NCI-H345 treated with DMSO at 0.1 percent for 48 hours (cell line): Measurements from ENCODE around the gene TMEM161A.
"Not testable (repeated sequence)": the region's sequence is repeated elsewhere in the genome, so short reads cannot be mapped to it uniquely, and the experiment has no call there.

ENCODE experiments used
- DNase-seq: peaks from one replicate; lab custom pipeline; 2025; ENCODE audit not compliant: unreplicated experiment; lab: John Stamatoyannopoulos, UW

TMEM161A gene

DNA sequence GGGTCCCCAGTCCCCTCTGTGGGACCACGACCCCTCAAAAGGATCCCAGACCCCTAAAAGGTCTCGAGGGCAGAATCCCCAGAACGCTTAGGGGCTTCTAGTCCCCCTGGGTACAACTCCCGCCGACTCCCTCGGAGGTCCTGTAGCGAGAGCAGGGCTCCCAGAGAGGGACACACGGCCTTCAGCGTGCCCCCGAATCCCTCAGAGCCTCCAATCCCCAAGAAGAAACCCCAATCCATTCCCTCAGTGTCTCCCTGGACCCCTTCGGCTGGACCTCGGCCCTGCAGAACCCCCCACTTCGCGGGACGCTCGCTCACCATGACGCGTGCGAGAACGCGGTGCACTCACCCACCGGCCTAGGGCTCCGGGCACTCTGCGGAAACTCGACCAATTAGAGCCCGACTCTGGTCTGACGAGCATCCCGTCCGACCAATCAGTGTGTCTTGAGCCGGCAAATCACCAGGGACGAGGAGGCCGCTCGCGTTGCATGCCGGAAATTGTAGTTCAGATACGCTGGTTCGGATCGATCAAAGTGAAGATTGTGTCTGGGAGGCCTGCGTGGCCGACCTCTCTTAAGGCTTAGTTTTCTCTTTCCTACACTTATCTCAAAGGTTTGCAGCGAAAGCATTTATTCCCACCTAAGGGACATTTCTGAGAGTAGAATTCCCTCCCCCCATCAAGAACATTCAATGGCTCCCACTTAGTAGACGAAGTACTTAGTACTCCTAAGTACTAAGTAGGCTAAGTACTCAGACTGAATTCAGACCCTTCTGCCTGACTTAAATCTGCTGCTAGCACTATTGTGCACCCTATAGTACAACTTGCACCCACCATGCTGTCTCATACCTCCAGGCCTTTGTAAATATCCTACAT, at the start of gene TMEM161A:
TMEM161A (minus strand) TSS at position 370 of the 873 bp plus-strand sequence; CDS start at position 320, 50 bp downstream.
- peak; percentile 82 for DNase-seq

DNA sequence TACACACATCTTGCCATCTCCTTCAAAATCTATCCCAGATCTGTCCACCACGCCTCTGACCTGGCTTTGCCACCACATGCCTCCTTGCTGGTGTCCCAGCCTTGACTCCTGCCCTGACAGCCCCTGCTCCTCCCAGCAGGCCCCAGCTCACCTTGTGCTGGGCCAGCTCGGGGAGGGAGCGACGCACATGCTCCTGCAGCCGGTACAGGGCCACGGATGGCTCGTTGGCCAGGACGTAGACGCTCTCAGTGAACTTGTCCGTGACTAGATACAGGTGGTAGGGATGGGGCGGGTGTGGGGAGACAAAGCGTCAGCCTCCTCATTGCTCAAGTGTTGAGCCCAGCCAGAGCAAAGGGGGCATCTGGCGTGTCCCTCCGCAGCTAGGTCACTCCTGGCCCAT, 48.5 kb upstream of the TMEM161A start:
- DNase-seq: no peak

DNA sequence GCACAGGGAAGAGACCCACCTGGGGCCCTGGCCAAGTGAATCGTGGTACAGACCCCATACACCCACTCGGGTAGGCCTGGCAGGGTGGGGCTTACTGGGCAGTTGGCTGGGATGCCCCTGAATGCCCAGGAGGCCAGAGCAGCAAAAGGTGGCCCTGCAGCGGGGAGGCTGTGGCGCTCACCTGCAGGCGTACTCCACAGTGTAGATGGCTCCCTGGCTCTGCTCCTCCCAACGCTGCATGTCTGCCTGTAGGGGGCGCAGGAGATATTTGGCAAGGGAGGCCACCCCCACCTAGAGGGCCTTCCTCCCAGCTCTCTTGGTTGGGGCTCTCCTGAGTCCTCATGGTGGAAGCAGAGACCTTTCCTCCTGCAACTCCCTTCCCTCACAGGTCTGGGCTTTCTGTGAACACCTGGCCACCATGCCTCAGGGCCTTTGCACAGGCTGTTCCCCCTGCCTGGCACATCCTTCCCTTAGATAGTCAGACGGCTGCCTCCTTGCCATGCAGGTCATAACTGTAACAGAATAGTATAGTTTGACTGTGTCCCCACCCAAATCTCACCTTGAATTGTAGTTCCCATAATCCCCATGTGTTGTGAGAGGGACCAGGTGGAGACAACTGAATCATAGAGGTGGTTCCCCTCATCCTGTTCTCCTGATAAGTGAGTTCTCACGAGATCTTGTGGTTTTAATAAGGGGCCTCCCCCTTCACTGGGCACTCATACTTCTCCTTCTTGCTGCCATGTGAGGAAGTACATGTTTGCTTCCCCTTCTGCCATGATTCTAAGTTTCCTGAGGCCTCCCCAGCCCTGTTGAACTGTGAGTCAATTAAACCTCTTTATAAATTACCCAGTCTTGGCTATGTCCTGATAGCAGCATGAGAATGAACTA, 47.8 kb upstream of the TMEM161A start:
- DNase-seq: no peak

DNA sequence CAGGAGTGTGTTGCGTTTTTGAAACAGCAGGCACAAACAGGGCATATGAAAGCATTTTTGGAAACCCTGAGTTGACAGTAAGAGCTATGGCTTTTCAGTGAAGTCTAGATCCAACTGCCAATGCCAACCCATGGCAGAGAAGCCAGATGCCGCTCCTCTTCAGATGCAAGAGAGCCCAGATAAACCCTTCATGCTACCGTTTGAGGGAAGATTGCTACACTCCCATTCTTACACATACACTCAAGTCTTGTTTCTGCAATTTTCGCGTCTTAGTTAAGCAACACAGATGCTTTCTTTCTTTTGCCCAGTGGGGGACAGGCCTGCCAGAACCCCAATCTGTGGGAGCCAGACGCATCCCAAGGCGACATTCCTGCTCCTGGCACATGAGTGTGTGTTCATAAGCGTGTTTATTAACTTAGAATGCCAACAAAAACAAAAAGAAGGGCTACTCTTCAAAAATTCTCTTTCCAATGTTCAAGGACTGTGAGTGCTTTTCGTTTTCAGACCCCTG, 43.3 kb upstream of the TMEM161A start:
- no peak for DNase-seq

DNA sequence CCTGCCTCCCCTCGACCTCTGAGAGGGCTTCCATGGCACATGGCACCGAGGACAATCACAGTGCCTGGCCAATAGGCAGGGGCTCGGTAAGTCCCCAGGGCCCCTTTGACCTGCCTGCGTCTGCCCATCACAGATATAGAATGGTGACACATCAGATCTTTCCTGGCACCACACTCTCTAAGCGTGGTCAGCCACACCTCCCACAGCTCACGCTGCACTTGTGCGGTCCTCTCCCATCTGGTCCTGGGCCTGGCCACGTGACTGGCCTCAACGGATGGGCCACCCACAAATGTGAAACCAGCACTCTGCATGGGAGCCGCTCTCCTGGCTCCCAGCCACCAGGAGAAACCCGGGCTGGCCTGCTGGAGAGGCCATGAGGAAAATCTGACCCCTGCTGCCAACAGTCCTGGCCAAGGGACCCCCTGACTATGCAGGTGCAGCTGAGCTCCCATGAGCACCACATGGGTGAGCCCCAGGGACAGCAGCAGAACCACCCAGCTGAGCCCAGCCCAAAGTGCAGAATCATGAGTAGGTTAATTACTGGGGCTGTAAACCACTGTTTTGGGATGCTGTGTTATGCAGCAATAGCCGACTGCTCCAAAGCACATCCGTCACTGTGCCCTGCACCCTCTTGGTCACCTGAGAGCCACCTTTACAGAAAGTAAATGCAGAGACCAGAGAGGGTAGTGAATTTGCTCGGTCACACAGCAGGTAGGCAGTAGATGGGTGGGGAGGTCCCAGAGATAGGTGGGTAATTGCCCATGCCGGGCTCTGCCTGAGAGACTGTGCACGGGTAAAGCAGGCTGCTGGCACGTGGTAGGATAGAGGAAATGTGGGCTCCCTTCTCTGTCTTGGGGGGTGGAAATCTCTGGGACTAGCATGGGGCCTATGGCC, 41.5 kb upstream of the TMEM161A start:
- no peak for DNase-seq

DNA sequence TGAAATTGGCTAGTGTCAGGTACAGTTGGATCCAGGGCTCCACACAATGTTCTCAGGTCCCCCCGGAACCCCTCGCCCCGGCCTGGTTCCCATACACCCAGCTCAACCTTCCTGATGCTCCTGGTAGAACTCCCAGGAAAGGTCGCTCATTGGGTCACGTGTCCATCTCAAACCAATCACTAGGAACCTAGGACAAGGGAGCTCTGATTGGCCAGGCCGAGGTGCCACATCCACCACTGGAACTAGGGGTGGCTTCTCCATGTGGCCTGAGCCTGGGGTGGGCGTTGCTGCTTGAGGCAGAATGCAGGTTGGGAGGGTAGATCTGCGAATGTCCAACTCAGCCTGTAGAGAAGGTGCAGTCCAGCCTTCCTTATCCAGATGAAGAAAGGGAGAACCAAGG, 38.7 kb upstream of the TMEM161A start:
- no peak for DNase-seq

DNA sequence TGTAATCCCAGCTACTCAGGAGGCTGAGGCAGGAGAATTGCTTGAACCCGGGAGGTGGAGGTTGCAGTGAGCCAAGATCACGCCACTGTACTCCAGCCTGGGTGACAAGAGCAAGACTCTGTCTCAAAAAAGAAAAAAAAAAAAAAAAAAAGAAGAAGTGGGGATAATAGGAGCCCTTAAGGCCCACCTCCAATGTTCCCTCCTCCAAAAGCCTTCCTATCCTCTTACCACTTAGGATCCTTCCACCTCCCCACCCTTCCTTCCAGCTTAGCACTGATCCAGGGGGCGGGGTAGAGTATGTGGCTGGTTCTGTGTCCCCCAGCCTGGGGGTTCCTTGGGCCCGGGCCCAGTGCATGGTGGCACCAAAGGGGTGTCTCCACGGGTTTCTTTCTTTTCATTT, 35.0 kb upstream of the TMEM161A start:
- not testable (repeated sequence) for DNase-seq

DNA sequence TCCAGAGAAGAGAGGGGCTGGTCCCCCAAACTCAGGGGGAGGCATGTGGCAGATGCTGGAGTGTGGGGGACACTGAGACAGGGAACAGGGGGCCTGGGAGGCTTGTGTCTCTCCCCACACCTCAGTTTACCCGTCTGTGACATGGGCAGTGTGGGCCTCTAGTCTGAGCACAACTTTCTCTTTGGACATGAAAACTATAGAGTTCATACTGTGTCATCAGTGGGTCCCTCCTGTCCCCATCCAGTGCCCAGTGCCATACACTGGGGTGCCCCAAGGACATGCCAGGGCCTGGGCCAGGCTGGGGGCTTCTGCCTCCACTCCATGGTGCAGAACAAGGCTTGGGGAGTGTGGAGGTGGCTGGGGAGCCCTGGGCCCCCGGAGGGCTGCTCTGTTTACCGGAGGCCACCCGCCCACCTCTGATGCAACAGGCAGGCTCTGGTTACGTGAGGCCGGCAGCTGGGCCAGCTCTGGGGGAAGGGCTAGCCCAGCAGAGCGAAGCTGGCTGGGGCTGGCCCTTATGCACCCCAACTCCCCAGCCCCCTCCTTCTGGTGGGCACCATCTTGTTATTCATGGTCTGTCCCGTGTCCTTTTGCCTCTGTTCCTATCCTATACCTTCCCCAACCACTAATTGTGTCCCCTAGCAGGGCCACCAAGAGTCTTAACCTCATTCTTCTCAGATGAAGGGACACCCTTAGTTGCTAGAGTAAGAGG, 33.7 kb upstream of the TMEM161A start:
- no peak for DNase-seq

DNA sequence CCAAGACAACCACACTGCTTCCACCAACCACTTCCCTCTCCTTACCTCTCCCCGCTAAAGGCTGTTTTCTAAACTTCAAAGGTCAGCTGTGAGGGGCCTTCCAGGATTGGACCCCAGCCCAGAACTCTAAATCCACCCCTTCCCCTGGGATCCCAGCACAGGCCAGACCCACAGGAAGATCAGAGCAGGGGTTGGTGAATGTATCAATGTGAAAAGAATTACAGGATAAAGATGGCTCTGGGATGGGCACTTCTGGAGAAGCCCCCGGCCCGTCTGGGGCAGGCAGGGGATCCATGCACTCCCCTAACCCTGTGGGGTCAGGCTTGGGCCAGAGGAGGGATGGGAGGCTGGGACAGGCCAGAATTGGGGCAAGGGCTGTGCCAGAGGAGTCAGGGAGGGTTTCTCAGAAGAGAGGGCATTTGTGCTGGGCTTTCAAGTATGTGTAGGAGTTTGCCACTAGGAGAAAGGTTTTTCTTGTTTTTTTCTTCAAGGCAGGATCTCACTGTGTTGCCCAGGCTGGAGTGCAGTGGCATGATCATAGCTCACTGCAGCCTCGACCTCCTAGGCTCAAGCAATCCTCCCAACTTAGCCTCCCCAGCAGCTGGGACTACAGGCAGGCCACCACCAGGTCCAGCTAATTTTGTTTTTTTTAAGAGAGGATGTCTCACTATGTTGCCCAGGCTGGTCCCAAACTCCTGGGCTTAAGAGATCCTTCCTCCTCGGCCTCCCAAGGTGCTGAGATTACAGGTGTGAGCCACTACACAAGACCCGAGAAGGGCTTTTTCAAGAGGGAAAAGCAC, 32.8 kb upstream of the TMEM161A start:
- DNase-seq: no peak

DNA sequence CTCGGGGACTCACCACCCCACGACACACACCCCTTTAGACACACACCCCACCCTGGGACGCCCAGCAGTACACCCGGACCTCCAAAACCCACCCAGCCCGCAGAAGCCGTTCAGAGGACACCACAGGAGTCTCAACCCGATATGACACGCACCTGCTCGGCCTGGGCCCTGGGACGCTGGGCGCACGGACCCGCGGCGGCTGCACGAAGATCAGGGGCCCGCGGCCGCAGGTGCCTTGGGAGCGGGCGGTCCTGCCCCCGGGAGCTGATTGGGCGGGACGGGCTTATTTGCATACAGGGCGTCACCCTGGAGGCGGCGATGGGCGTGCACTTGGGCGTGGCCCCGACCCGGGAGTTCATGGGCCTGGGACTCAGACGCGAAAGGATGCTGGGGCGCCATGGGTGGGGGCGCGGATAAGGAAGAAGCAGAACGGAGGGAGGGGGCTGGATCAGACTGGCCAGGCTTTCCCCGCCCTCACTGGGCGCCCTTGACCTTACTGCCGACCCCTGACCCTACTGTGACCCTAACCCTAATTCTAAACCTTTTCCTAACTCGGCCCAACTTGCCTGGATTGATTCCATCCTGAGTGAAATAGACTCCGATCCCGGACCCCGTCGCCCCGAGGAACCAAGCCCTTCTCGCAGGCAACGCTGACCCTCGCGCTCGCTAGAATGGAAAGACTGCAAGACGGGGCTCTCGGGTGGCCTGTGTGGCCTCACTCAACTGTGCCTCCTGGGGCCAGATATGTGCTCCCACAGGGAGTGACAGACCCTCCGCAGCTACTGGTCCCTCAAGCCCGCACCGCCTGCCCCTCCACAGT, 32.0 kb upstream of the TMEM161A start, which contains the start of gene MEF2B:
MEF2B (minus strand) TSS at position 211 of the 820 bp plus-strand sequence. CDS start 19,528 bp downstream, outside the sequence.
- peak; percentile 17 for DNase-seq

DNA sequence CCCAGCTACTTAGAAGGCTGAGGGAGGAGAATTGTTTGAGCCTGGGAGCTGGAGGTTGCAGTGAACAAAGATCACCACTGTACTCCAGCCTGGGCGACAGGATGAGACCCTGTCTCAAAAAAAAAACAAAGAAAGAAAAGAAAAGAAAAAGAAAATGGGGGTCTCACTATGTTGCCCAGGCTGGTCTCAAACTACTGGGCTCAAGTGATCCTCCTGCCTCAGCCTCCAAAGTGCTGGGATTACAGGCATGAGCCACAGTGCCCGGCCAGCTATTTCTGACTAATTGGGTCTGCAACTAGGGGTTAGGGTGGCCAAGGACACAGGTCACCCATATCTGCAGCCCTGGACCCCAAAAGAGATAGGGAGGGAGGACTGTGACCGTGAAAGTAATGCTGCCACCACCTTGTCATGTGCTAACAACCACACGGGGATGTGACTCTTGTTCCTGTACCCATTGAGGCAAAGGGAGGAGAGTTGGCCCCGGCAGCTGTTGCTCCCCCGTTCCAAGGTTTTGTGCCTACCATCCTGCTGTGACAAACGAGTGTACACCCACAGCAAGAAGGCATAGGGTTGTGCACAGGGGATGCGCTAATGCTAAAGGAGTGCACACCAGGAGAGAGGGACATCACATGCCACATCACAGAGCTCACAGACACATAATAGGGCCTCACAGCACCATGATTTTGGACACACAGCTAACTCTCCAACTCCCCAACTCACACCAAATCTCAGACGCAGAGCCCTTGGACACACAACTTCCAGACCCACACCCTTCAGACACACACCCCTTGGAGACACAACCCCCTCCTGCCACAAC, 31.2 kb upstream of the TMEM161A start:
- DNase-seq: no peak

DNA sequence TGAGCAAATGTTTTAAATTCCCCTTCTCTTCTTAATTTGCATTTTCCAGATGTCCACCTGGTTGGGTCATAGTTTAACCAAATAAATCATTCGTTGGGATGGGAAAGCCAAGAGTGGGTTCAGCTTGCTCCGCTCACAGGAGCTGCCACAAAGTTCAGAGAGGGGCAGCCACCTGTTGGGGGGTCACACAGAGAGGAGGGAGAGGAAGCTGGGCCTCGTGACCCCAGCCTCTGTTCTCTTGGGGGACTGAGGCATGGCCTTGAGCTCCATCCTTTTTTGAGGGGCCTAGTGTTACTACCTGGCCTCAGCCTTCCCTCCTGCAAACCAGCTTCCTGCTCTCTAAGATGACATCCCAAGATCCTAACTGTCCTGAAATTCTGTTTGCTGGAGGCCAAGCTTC, 29.3 kb upstream of the TMEM161A start:
- DNase-seq: no peak

DNA sequence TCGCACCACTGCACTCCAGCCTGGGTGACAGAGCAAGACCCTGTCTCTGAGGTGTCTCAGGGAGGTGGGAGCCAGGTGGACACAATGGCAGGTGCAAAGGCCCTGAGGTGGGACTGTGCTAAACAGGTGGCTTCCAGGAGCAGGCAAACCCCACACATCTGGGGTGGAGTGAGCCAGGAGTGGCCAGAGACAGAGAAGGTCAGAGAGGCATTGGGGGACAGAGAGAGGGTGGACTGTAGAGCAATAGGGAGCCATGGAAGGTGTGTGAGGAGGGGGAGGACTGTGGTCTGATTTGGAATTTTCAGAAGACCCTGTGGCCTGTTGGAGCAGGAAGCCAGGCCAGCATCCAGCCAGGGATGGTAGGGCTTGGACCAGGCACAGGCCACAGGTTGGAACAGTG, 27.1 kb upstream of the TMEM161A start:
- DNase-seq: no peak

DNA sequence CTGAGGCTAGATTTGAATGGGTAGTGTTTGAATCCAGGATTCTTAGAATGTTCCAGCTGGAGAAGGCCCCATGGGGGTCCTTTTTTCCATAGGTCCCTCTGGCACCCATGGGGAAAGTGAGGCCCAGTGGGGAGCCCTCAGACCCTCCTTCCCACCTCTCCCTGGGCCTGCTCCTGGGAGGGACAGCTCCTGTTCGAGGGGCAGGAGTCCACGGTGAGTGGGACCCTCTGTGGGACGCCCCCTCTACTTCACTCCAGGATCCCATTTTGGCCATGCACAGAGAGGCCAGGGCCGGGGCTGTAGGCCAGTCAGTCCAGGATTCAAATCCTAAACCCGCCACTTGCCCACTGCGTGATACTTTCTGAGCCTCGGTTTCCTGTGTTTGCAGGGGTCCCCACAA, 24.2 kb upstream of the TMEM161A start:
- no peak for DNase-seq

DNA sequence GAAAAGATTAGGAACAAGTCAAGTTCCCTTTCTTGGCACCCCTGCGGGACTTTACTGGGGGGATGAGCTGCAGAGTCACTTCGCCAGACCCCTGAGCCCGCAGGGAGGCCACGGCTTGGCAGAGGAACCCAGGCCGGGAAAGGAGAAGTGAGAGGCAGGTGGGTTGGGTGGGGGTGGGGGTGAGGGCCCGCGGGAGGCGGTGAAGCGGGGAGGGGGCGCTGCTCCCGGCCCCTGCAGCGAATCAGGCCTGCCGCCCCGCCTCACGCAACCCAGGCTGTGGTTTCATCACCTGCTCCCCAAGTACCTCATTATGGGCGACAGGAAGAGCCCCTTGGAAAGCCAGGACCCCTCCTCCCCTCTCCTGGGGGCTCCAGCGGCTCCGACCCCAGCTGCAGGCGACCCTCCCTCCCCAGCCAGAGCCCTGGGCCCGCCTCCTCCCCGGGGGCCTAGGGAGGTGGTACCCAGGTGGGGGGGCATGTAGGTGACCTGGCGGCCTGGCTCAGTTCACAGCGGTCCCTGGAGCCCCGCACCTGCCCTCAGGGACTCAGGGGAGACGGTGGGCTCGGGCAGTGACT, 22.3 kb upstream of the TMEM161A start:
- DNase-seq: no peak

DNA sequence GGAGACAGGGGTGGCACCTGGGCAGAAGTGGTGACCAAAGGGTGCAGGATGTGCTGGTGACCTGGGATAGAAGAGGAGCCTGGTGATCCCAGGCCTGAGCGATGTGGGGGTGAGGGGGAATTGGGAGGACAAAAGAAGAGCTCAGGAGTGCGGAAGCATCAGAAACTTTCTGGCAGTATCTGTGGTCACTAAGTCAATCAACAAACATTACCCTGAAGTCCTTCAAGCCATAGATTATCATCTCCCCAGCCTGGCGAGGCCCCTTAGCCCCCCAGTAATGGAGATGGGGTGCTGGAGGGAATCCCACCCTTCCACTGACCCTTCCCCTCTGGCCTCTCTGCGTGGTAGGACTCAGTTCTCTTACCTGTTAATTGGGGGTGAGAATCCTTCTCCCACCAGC, 21.3 kb upstream of the TMEM161A start:
- DNase-seq: no peak

DNA sequence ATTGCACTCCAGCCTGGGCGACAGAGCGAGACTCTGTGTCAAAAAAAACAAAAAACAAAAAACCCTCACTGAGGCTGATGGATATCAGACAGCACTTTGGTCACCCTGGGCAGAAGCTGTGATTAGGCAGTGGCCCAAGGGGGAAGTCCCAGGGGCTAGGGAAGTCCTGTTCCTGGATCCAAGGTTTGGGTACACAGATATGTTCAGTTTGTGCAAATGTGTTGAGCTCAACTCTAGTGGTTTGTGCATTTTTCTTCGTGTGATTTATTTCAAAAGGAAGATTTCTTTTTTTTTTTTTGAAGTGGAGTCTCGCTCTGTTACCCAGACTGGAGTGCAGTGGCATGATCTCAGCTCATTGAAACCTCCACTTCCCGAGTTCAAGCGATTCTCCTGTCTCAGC, 19.5 kb upstream of the TMEM161A start:
- DNase-seq: no peak
